K562 (cell line): ENCODE data around the gene PACS2. TPM values are rescaled to one million over a fixed set of nuclear protein-coding genes. Genes with fewer than 3 reads are reported as not detected.

Experiments
- ATAC-seq: fragments of 200-7000 bp; cut with Tn5 transposase; 3 replicates; pipeline ENCODE4 v1.9.1; 2020; ENCODE audit warnings: moderate library complexity
- BruUV-seq: library from RNA; stranded (reverse); fragments of 400-500 nt; replicated peaks from 2 replicates; lab custom pipeline; 2021; lab: Mats Ljungman, UMichigan
- CTCF ChIA-PET: fragments of 300-600 bp; formaldehyde crosslinking; extraction: SDS; loops from one replicate; lab custom pipeline; 2021; ENCODE audit warnings: low intra/inter-chr PET ratio; lab: Yijun Ruan, JAX
- POLR2A ChIA-PET: fragments of 300-600, 350-650 bp; sonication (Branson Sonifier 250); formaldehyde crosslinking; extraction: SDS; loops from one replicate; lab custom pipeline; 2021; ENCODE audit warnings: antibody characterized with exemption, inconsistent platforms; lab: Yijun Ruan, JAX
- DNase-seq, 4 experiments: peaks; one replicate each; pipeline versions ENCODE4 v3.0.0 to v3.0.0-alpha.2; 2011 to 2018; ENCODE audit warnings: low spot score in 3 of 4, mixed read lengths in 3 of 4; ENCODE audit errors: extremely low read depth in 1 of 4
- FAIRE-seq: peaks from 2 replicates; lab custom pipeline; 2011; peaks lifted over from hg19 to GRCh38; lab: Jason Lieb, UNC
- H2AFZ ChIP-seq: 2 replicates; pipeline ENCODE4 v1.6.0; 2011; ENCODE audit warnings: low read depth, low read length, control low read depth, inconsistent platforms
- H3K27ac ChIP-seq: fragments of 200-600 bp; 3 replicates; pipeline ENCODE4 v1.8.0; 2011; ENCODE audit warnings: low read depth, mild to moderate bottlenecking, control low read depth, inconsistent platforms, low read length, moderate library complexity, mixed read lengths; ENCODE audit errors: extremely low read depth
- H3K27me3 ChIP-seq, 2 experiments: fragments of 300-600 bp in 1 of 2; 2 replicates in 1 of 2; 3 replicates in 1 of 2; pipeline versions ENCODE4 v1.6.0 to v1.8.0; 2011; ENCODE audit warnings: inconsistent platforms in 2 of 2, low read length in 2 of 2, mild to moderate bottlenecking in 1 of 2, mixed read lengths in 1 of 2, moderate library complexity in 1 of 2; ENCODE audit not compliant: control insufficient read depth in 2 of 2, insufficient read depth in 2 of 2
- H3K36me3 ChIP-seq: fragments of 300-600 bp; 3 replicates; pipeline ENCODE4 v1.8.0; 2011; ENCODE audit warnings: mild to moderate bottlenecking, low read length, inconsistent platforms; ENCODE audit not compliant: control insufficient read depth, insufficient read depth
- H3K4me1 ChIP-seq, 2 experiments: fragments of 200-600 bp in 1 of 2; replicated peaks in 1 of 2; 2 replicates in 1 of 2; 3 replicates in 1 of 2; pipeline versions ENCODE4 v1.5.1 to v1.8.0; 2011; ENCODE audit warnings: inconsistent platforms in 2 of 2, low read length in 2 of 2, mild to moderate bottlenecking in 1 of 2, mixed read lengths in 1 of 2, moderate library complexity in 1 of 2; ENCODE audit not compliant: control insufficient read depth in 2 of 2, insufficient read depth in 2 of 2
- H3K4me2 ChIP-seq: 2 replicates; pipeline ENCODE4 v1.6.1; 2011; ENCODE audit warnings: low read length, control low read depth, inconsistent platforms, mixed read lengths; ENCODE audit not compliant: insufficient read depth
- H3K4me3 ChIP-seq: fragments of 200-600 bp; sonication (generic), shearing (Covaris generic); 2 replicates; pipeline ENCODE4 v1.5.1; 2016; ENCODE audit warnings: control low read depth, inconsistent platforms
- H3K79me2 ChIP-seq: fragments of 200-600 bp; 3 replicates; pipeline ENCODE4 v1.8.0; 2011; ENCODE audit warnings: low read length, inconsistent platforms; ENCODE audit not compliant: control insufficient read depth, insufficient read depth
- H3K9ac ChIP-seq, 2 experiments: 2 replicates each; pipeline versions ENCODE4 v1.6.0 to v1.6.1; 2011; ENCODE audit warnings: low read depth in 2 of 2, low read length in 2 of 2, control low read depth in 1 of 2, inconsistent platforms in 1 of 2, mild to moderate bottlenecking in 1 of 2, mixed read lengths in 1 of 2; ENCODE audit not compliant: insufficient read depth in 1 of 2
- H3K9me1 ChIP-seq: one replicate; pipeline ENCODE4 v1.6.0; 2011; ENCODE audit warnings: inconsistent platforms, mild to moderate bottlenecking, low read length, moderate library complexity; ENCODE audit not compliant: control insufficient read depth, insufficient read depth
- H3K9me3 ChIP-seq: replicated peaks from 2 replicates; pipeline ENCODE4 v1.5.1; 2011; ENCODE audit warnings: low read depth, low read length, inconsistent platforms; ENCODE audit not compliant: control insufficient read depth, insufficient read depth
- H4K20me1 ChIP-seq: replicated peaks from 2 replicates; pipeline ENCODE4 v1.6.1; 2011; ENCODE audit warnings: low read length, inconsistent platforms, mixed read lengths; ENCODE audit not compliant: control insufficient read depth, insufficient read depth
- ATF1 ChIP-seq, 2 experiments: fragments of 450-650 bp in 1 of 2; IDR thresholded peaks; 2 replicates each; pipeline ENCODE4 v1.6.1; 2016; ENCODE audit warnings: missing compliant biosample characterization in 1 of 2, missing genetic modification characterization in 1 of 2
- BCOR ChIP-seq: fragments of 450-650 bp; IDR thresholded peaks from 2 replicates; pipeline ENCODE4 v1.6.1; 2016
- CBFA2T2 ChIP-seq: fragments of 450-650 bp; conservative IDR thresholded peaks from 2 replicates; pipeline ENCODE4 v1.6.1; 2017; ENCODE audit warnings: mild to moderate bottlenecking
- HDAC8 ChIP-seq: fragments of 450-650 bp; IDR thresholded peaks from 2 replicates; pipeline ENCODE4 v1.6.1; 2016; ENCODE audit warnings: mild to moderate bottlenecking, missing genetic modification characterization, moderate library complexity, missing compliant biosample characterization
- MCM5 ChIP-seq: fragments of 450-650 bp; IDR thresholded peaks from 2 replicates; pipeline ENCODE4 v1.6.1; 2016; ENCODE audit warnings: low read depth
- POLR2H ChIP-seq: IDR thresholded peaks from 2 replicates; pipeline ENCODE4 v1.6.1; 2016; ENCODE audit warnings: missing genetic modification characterization, low read depth, mild to moderate bottlenecking, control low read depth, missing compliant biosample characterization, moderate library complexity
- RBM15 ChIP-seq: fragments of 200-400 bp; formaldehyde crosslinking; IDR thresholded peaks from 2 replicates; pipeline ENCODE4 v1.6.1; 2018; ENCODE audit warnings: mild to moderate bottlenecking, low read length, moderate library complexity; ENCODE audit not compliant: insufficient read depth
- SAFB2 ChIP-seq: fragments of 200-400 bp; formaldehyde crosslinking; IDR thresholded peaks from 2 replicates; pipeline ENCODE4 v1.6.1; 2018; ENCODE audit warnings: borderline replicate concordance, low read length, low read depth, moderate library complexity; ENCODE audit not compliant: severe bottlenecking
- TEAD2 ChIP-seq: fragments of 450-650 bp; IDR thresholded peaks from 2 replicates; pipeline ENCODE4 v1.6.1; 2016; ENCODE audit warnings: missing genetic modification characterization, control low read depth, missing compliant biosample characterization
- WHSC1 ChIP-seq: IDR thresholded peaks from one replicate; pipeline ENCODE4 v1.6.1; 2012; ENCODE audit warnings: low read length, control low read depth, inconsistent platforms
- ZC3H4 ChIP-seq: sonication (generic); formaldehyde crosslinking; IDR thresholded peaks from 2 replicates; pipeline ENCODE4 v1.9.0; 2021; ENCODE audit warnings: missing genetic modification reagents, borderline replicate concordance
- ZSCAN32 ChIP-seq: fragments of 450-650 bp; formaldehyde crosslinking; IDR thresholded peaks from 2 replicates; pipeline ENCODE4 v1.4.0; 2020; ENCODE audit warnings: mild to moderate bottlenecking, moderate library complexity
- WGBS: fragments of 100-300 bp; shearing (Covaris generic); methylation state at CpG from one replicate; pipeline ENCODE4 v1.1.6; 2016; ENCODE audit warnings: low coverage, mixed read lengths; ENCODE audit not compliant: insufficient coverage; ENCODE audit errors: missing lambda C conversion rate; 5-methylcytosine and 5-hydroxymethylcytosine counted together
- in situ Hi-C: fragments of 300-500 bp; cut with MboI; formaldehyde crosslinking; loops from 4 replicates; pipeline ENCODE4 v1.15.0; 2018; ENCODE audit warnings: inconsistent platforms, mixed read lengths
- intact Hi-C: fragments of 100-400 bp; cut with micrococcal nuclease; formaldehyde crosslinking; loops from 2 replicates; pipeline ENCODE4 v1.14.2; 2022
- polyA plus RNA-seq, 8 experiments: library from polyadenylated mRNA; depleted of rRNA in 4 of 8; stranded (reverse) in 5 of 8; unstranded in 3 of 8; fragments of >200 nt; fragmentation: Nextera tagmentation in 2 of 8; fragmentation: Illumina TruSeq in 1 of 8; extraction: Ambion mirVana in 2 of 8; extraction: Trizol in 1 of 8; gene quantifications; 2 replicates each; pipeline versions ENCODE4 v1.2.1 to v1.2.3, GENCODE V29; 2011 to 2014; ENCODE audit warnings: inconsistent platforms in 1 of 8, missing spikeins in 1 of 8
- total RNA-seq, 7 experiments: library from RNA; depleted of rRNA in 6 of 7; stranded (reverse); fragments of >200 nt in 6 of 7; fragmentation: Illumina TruSeq in 2 of 7; extraction: Trizol in 2 of 7; gene quantifications; 2 replicates each; pipeline versions ENCODE4 v1.2.1 to v1.2.3, GENCODE V29; 2011 to 2021; ENCODE audit warnings: low replicate concordance in 1 of 7
- TF ChIP-seq, protein P1 (sequence below): sonication (generic); formaldehyde crosslinking; IDR thresholded peaks from 2 replicates; pipeline ENCODE4 v1.8.1; 2023; ENCODE audit warnings: mild to moderate bottlenecking, missing genetic modification reagents
- TF ChIP-seq, protein P2 (sequence below): IDR thresholded peaks from 2 replicates; pipeline ENCODE4 v1.6.1; 2012; ENCODE audit warnings: low read depth, low read length, improper control_type of control experiment, borderline replicate concordance
- TF ChIP-seq, protein P3 (sequence below): fragments of 450-650 bp; IDR thresholded peaks from 2 replicates; pipeline ENCODE4 v1.6.1; 2016; ENCODE audit warnings: low read depth, mild to moderate bottlenecking, moderate library complexity

The PACS2 gene
- total and polyA plus RNA-seq, 9 of the 15 experiments (the other 6 are each of a cell fraction or from before 2014, with no cell fraction given) = 0.11 to 20.8 (median 9.9) TPM

DNA sequence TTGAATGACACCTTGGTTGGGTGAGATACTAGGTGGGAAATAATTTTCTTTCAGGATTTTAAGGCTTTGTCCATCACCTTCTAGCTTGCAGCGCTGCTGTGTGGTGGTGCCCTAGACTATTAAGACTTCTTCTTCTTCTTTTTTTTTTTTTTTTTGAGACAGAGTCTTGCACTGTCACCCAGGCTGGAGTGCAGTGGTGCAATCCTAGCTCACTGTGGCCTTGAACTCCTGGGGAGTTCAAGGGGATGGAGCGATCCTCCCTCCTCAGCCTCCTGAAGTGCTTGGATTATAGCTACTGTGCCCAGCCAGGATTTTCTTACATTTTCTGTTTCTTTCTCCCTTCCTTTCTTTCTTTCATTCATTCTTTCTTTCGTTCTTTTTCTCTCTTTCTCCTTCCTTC is 94.8 kb downstream of the PACS2 start (continued):
- TF ChIP-seq MCM5 (no peak), WHSC1 (no peak), ZSCAN32 (CRISPR knock-in tag) (no peak), TEAD2 (tag) (no peak)

DNA sequence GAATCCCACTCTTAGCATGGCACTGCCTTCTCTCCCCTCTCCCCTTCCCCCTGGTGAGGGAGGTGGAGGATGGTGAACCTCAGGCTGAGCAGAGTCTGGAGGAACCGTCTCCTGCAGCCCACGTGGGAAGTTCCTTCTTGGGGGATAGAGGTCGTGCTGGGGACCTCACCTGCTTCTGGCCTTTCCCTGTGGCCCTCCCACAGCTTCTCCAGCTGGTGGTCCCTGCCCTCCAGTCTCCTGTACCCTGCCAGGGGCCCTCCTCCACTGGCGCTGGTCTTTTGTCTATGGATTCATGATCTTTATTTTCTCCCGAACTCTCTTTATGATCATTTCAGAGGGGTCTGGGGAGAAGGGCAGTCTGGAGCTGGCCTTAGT is 96.1 kb downstream of the PACS2 start:
- Histone ChIP-seq H3K4me3 (no peak overlapping the region), H3K79me2 (no peaks in the 10 kb centered on the region), H3K4me2 (peak overlapping the region; percentile 55; the same call in 1 of the 2 replicates), H3K9ac (peak overlapping the region in 1 of 2 experiments; percentile 85; a peak in 2 of 4 replicates), H3K27me3 (peaks cover 0 to 10% of the 10 kb centered on the region in 2 experiments; a peak in 1 of 5 replicates), H3K27ac (no peak overlapping the region), H3K4me1 (peaks cover 0 to 30% of the 10 kb centered on the region in 2 experiments; a peak in 3 of 5 replicates), H4K20me1 (no peaks in the 10 kb centered on the region), H2AFZ (no peak overlapping the region), H3K36me3 (no peaks in the 10 kb centered on the region), H3K9me3 (no peaks in the 10 kb centered on the region), H3K9me1 (no peaks in the 10 kb centered on the region)
- in situ Hi-C loops (no loop called here), intact Hi-C loops (no loop called here)
- TF ChIP-seq SAFB2 (no peak), POLR2H (tag) (no peak), BCOR (no peak), ZC3H4 (CRISPR knock-in tag) (no peak), HDAC8 (tag) (no peak), ATF1 (CRISPR knock-in tag; IDR thresholded peaks at IDR 0.05) (no peak), ATF1 (tag; IDR thresholded peaks at IDR 0.05) (no peak), RBM15 (no peak), CBFA2T2 (no peak)
- TF ChIP-seq, protein P1, sequence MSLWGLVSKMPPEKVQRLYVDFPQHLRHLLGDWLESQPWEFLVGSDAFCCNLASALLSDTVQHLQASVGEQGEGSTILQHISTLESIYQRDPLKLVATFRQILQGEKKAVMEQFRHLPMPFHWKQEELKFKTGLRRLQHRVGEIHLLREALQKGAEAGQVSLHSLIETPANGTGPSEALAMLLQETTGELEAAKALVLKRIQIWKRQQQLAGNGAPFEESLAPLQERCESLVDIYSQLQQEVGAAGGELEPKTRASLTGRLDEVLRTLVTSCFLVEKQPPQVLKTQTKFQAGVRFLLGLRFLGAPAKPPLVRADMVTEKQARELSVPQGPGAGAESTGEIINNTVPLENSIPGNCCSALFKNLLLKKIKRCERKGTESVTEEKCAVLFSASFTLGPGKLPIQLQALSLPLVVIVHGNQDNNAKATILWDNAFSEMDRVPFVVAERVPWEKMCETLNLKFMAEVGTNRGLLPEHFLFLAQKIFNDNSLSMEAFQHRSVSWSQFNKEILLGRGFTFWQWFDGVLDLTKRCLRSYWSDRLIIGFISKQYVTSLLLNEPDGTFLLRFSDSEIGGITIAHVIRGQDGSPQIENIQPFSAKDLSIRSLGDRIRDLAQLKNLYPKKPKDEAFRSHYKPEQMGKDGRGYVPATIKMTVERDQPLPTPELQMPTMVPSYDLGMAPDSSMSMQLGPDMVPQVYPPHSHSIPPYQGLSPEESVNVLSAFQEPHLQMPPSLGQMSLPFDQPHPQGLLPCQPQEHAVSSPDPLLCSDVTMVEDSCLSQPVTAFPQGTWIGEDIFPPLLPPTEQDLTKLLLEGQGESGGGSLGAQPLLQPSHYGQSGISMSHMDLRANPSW = no peak
- TF ChIP-seq, protein P2, sequence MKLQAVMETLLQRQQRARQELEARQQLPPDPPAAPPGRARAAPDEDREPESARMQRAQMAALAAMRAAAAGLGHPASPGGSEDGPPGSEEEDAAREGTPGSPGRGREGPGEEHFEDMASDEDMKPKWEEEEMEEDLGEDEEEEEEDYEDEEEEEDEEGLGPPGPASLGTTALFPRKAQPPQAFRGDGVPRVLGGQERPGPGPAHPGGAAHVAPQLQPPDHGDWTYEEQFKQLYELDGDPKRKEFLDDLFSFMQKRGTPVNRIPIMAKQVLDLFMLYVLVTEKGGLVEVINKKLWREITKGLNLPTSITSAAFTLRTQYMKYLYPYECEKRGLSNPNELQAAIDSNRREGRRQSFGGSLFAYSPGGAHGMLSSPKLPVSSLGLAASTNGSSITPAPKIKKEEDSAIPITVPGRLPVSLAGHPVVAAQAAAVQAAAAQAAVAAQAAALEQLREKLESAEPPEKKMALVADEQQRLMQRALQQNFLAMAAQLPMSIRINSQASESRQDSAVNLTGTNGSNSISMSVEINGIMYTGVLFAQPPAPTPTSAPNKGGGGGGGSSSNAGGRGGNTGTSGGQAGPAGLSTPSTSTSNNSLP = no peak
- TF ChIP-seq, protein P3, sequence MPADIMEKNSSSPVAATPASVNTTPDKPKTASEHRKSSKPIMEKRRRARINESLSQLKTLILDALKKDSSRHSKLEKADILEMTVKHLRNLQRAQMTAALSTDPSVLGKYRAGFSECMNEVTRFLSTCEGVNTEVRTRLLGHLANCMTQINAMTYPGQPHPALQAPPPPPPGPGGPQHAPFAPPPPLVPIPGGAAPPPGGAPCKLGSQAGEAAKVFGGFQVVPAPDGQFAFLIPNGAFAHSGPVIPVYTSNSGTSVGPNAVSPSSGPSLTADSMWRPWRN = no peak
- BruUV-seq = no TSS peak
- 69% methylated on average over 3 of the region's 5 CpGs for WGBS
- DNase-seq = no peak
- no peak for FAIRE-seq
- ATAC-seq = no peak
- CTCF ChIA-PET = no interaction called here
- POLR2A ChIA-PET = no interaction called here
